OCI-LY3 (cell line): ENCODE measurements around the gene TRIM32.

Experiments
- H2AFZ ChIP-seq: fragments of 200-600, 300-600 bp; shearing (Covaris generic); 2 replicates; pipeline ENCODE4 v1.6.0; 2014; ENCODE audit warnings: antibody characterized with exemption, low read depth, low read length
- H3K27ac ChIP-seq: fragments of 200-600, 300-600 bp; sonication (generic); 2 replicates; pipeline ENCODE4 v1.5.1; 2014; ENCODE audit warnings: mild to moderate bottlenecking, low read length, moderate library complexity, mixed read lengths
- H3K27me3 ChIP-seq: fragments of 200-600, 300-600 bp; sonication (generic); 2 replicates; pipeline ENCODE4 v1.6.1; 2014; ENCODE audit warnings: low read depth, low read length, mixed read lengths
- H3K36me3 ChIP-seq: fragments of 200-600, 300-600 bp; sonication (generic); replicated peaks from 2 replicates; pipeline ENCODE3; 2014; ENCODE audit warnings: low read depth, low read length, mixed read lengths
- H3K4me1 ChIP-seq: fragments of 300-600, 200-600 bp; sonication (generic); 2 replicates; pipeline ENCODE4 v1.6.1; 2014; ENCODE audit warnings: low read length, mixed read lengths
- H3K4me2 ChIP-seq: fragments of 200-600, 300-600 bp; sonication (generic); 2 replicates; pipeline ENCODE4 v1.6.1; 2014; ENCODE audit warnings: low read length, mixed read lengths
- H3K4me3 ChIP-seq: fragments of 300-600, 200-600 bp; sonication (generic); 2 replicates; pipeline ENCODE4 v1.5.1; 2014; ENCODE audit warnings: antibody characterized with exemption, mild to moderate bottlenecking, low read length, moderate library complexity
- H3K79me2 ChIP-seq: fragments of 300-600, 200-600 bp; shearing (Covaris generic); 2 replicates; pipeline ENCODE4 v1.6.1; 2014; ENCODE audit warnings: mild to moderate bottlenecking, low read length, mixed read lengths
- H3K9ac ChIP-seq: fragments of 300-600, 200-600 bp; shearing (Covaris generic); 2 replicates; pipeline ENCODE4 v1.6.0; 2014; ENCODE audit warnings: mild to moderate bottlenecking, low read length, moderate library complexity
- H3K9me3 ChIP-seq: fragments of 200-600, 300-600 bp; shearing (Covaris generic); 2 replicates; pipeline ENCODE4 v1.6.1; 2014; ENCODE audit warnings: low read length, mixed read lengths; ENCODE audit not compliant: insufficient read depth
- H4K20me1 ChIP-seq: fragments of 200-600, 300-600 bp; sonication (generic); 2 replicates; pipeline ENCODE4 v1.6.1; 2016; ENCODE audit warnings: low read length, mixed read lengths; ENCODE audit not compliant: insufficient read depth
- CTCF ChIP-seq: fragments of 200-600, 300-600 bp; sonication (generic); IDR thresholded peaks from 2 replicates; pipeline ENCODE4 v1.5.1; 2014; ENCODE audit warnings: antibody characterized with exemption, low read length, low read depth
- EZH2phosphoT487 ChIP-seq: fragments of 200-600 bp; shearing (Covaris generic); IDR thresholded peaks from 2 replicates; pipeline ENCODE4 v1.6.1; 2018; ENCODE audit warnings: antibody characterized with exemption, mixed run types, low read depth

Gene TRIM32

GRCh38 chr9:116741086-116741740 is 54.1 kb downstream of the TRIM32 start:
- Histone ChIP-seq H3K27ac (no peak overlapping the region), H3K4me2 (no peak overlapping the region), H3K9ac (no peak overlapping the region), H3K27me3 (peaks cover 6% of the 10 kb centered on the region; the same call in 1 of the 2 replicates), H3K4me3 (no peak overlapping the region), H3K79me2 (no peaks in the 10 kb centered on the region), H4K20me1 (no peaks in the 10 kb centered on the region), H3K9me3 (no peaks in the 10 kb centered on the region), H3K36me3 (no peaks in the 10 kb centered on the region), H3K4me1 (no peaks in the 10 kb centered on the region), H2AFZ (no peak overlapping the region)
- no peak for TF ChIP-seq CTCF
- no peak for TF ChIP-seq EZH2phosphoT487

DNA sequence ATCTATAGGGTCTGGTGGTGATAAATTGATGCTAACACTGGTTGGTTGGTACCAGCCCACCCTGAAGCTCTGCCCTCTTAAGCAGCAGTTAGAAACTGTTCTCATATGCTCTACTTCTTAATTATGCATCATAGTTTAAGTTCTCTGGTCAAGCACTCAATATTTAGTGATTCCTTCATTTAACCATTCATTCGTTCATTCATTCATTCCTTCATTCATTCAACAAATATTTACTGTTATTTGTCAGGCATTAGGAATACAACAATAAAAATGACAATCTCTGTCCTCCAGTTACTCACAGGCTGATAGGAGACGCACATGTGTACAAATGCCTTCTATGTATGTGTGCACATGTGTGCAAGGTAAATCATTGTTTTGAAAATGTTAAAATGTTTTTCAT is 54.6 kb downstream of the TRIM32 start:
- H3K36me3 ChIP-seq, result no peaks in the 10 kb centered on the region
- no peaks in the 10 kb centered on the region for H3K9me3 ChIP-seq
- no peak overlapping the region for H3K4me2 ChIP-seq
- H2AFZ ChIP-seq, result no peak overlapping the region
- no peaks in the 10 kb centered on the region for H4K20me1 ChIP-seq
- H3K4me3 ChIP-seq, result no peak overlapping the region
- H3K9ac ChIP-seq, result no peak overlapping the region
- H3K4me1 ChIP-seq, result no peaks in the 10 kb centered on the region
- TF ChIP-seq CTCF (no peak), EZH2phosphoT487 (no peak)
- peaks cover 6% of the 10 kb centered on the region; the same call in 1 of the 2 replicates for H3K27me3 ChIP-seq
- H3K79me2 ChIP-seq, result no peaks in the 10 kb centered on the region
- no peak overlapping the region for H3K27ac ChIP-seq

- Histone ChIP-seq H2AFZ (no peak overlapping the region), H3K4me1 (no peaks in the 10 kb centered on the region), H3K4me3 (no peak overlapping the region), H3K4me2 (no peak overlapping the region), H3K27me3 (peaks cover 9% of the 10 kb centered on the region; the same call in 1 of the 2 replicates), H3K79me2 (no peaks in the 10 kb centered on the region), H3K9ac (no peak overlapping the region), H3K9me3 (no peaks in the 10 kb centered on the region), H3K36me3 (no peaks in the 10 kb centered on the region), H4K20me1 (no peaks in the 10 kb centered on the region), H3K27ac (no peak overlapping the region)
- TF ChIP-seq EZH2phosphoT487, result no peak
- no peak for TF ChIP-seq CTCF
Measured at GRCh38 chr9:116749176-116749575, 62.1 kb downstream of the TRIM32 start.

DNA sequence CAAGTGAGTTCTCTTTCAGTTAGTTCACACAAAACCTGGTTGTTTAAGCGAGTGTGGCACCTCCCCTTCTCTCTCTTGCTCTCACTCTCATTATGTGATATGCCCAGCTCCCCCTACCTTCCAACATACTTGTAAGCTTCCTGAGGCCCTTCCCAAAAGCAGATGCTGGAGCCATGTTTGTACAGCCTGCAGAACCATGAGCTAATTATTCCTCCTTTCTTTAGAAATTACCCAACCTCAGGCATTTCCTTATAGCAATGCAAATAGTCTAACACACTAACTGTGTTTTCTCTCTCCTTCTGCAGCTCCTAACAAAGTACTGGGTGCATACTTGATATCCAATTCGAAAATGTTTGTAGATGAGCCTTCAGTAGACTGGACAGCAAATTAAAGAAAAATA is 62.7 kb downstream of the TRIM32 start:
- no peak overlapping the region for H3K27ac ChIP-seq
- no peak overlapping the region for H3K9ac ChIP-seq
- H3K27me3 ChIP-seq, result peaks cover 9% of the 10 kb centered on the region; the same call in 1 of the 2 replicates
- H3K9me3 ChIP-seq, result no peaks in the 10 kb centered on the region
- H3K4me3 ChIP-seq, result no peak overlapping the region
- H2AFZ ChIP-seq, result no peak overlapping the region
- H4K20me1 ChIP-seq, result no peaks in the 10 kb centered on the region
- no peak overlapping the region for H3K4me2 ChIP-seq
- no peaks in the 10 kb centered on the region for H3K79me2 ChIP-seq
- TF ChIP-seq EZH2phosphoT487 (no peak), CTCF (no peak)
- no peaks in the 10 kb centered on the region for H3K4me1 ChIP-seq
- H3K36me3 ChIP-seq, result no peaks in the 10 kb centered on the region
